K562 (cell line): ENCODE data around the gene COMP. TPM values are rescaled to one million over a fixed set of nuclear protein-coding genes. Genes with fewer than 3 reads are reported as not detected.
A peak's percentile ranks its signal among the peaks of the same experiment; 100 is the strongest.

Source experiments
- ARID3B ChIP-seq: fragments of 250-450 bp; sonication (Bioruptor Pico); IDR thresholded peaks from 2 replicates; pipeline ENCODE4 v1.4.0; 2020; ENCODE audit warnings: borderline replicate concordance
- ERF ChIP-seq: fragments of 450-650 bp; formaldehyde crosslinking; IDR thresholded peaks from 2 replicates; pipeline ENCODE4 v1.4.0; 2020; ENCODE audit warnings: mild to moderate bottlenecking, mixed read lengths
- HDAC3 ChIP-seq: fragments of 450-650 bp; IDR thresholded peaks from 2 replicates; pipeline ENCODE4 v1.6.1; 2018; ENCODE audit warnings: borderline replicate concordance, mild to moderate bottlenecking, moderate library complexity; ENCODE audit not compliant: partially characterized antibody
- NCOA6 ChIP-seq: fragments of 450-650 bp; IDR thresholded peaks from 2 replicates; pipeline ENCODE4 v1.6.1; 2017; ENCODE audit warnings: mild to moderate bottlenecking
- NFIC ChIP-seq: fragments of 450-650 bp; IDR thresholded peaks from 2 replicates; pipeline ENCODE4 v1.6.1; 2017; ENCODE audit warnings: mild to moderate bottlenecking, inconsistent platforms
- NR2F6 ChIP-seq: fragments of 450-650 bp; formaldehyde crosslinking; IDR thresholded peaks from 2 replicates; pipeline ENCODE4 v1.4.0; 2020; ENCODE audit warnings: mild to moderate bottlenecking
- PBX2 ChIP-seq, 2 experiments: IDR thresholded peaks in 1 of 2; conservative IDR thresholded peaks in 1 of 2; 2 replicates each; pipeline ENCODE4 v1.6.1; 2016; ENCODE audit warnings: low read depth in 2 of 2, mild to moderate bottlenecking in 1 of 2, missing compliant biosample characterization in 1 of 2, missing genetic modification characterization in 1 of 2, moderate library complexity in 1 of 2
- TGIF2 ChIP-seq: sonication (generic); formaldehyde crosslinking; IDR thresholded peaks from 2 replicates; pipeline ENCODE4 v1.8.1; 2022; ENCODE audit warnings: mild to moderate bottlenecking, missing genetic modification reagents, moderate library complexity
- ZBTB43 ChIP-seq: sonication (generic); formaldehyde crosslinking; IDR thresholded peaks from 2 replicates; pipeline ENCODE4 v1.8.0; 2023; ENCODE audit warnings: mild to moderate bottlenecking, missing genetic modification reagents
- ZFP36 ChIP-seq: fragments of 150-350 bp; IDR thresholded peaks from 2 replicates; pipeline ENCODE4 v1.6.1; 2018; ENCODE audit warnings: low read length, low read depth; ENCODE audit not compliant: partially characterized antibody
- ZNF133 ChIP-seq: fragments of 250-450 bp; sonication (Bioruptor Pico); IDR thresholded peaks from 2 replicates; pipeline ENCODE4 v1.4.0; 2020; ENCODE audit warnings: mild to moderate bottlenecking
- ZNF436 ChIP-seq: fragments of 250-450, 450-650 bp; sonication (Bioruptor Pico); formaldehyde crosslinking; IDR thresholded peaks from 2 replicates; pipeline ENCODE4 v1.7.0; 2020; ENCODE audit warnings: mild to moderate bottlenecking
- polyA plus RNA-seq, 8 experiments: library from polyadenylated mRNA; depleted of rRNA in 4 of 8; stranded (reverse) in 5 of 8; unstranded in 3 of 8; fragments of >200 nt; fragmentation: Nextera tagmentation in 2 of 8; fragmentation: Illumina TruSeq in 1 of 8; extraction: Ambion mirVana in 2 of 8; extraction: Trizol in 1 of 8; gene quantifications; 2 replicates each; pipeline versions ENCODE4 v1.2.1 to v1.2.3, GENCODE V29; 2011 to 2014; ENCODE audit warnings: inconsistent platforms in 1 of 8, missing spikeins in 1 of 8
- total RNA-seq, 7 experiments: library from RNA; depleted of rRNA in 6 of 7; stranded (reverse); fragments of >200 nt in 6 of 7; fragmentation: Illumina TruSeq in 2 of 7; extraction: Trizol in 2 of 7; gene quantifications; 2 replicates each; pipeline versions ENCODE4 v1.2.1 to v1.2.3, GENCODE V29; 2011 to 2021; ENCODE audit warnings: low replicate concordance in 1 of 7

The COMP gene
- total and polyA plus RNA-seq, 9 of the 15 experiments (the other 6 are each of a cell fraction or from before 2014, with no cell fraction given) = 0.07 TPM; not detected in 8

- peak; percentile 36 for TF ChIP-seq NFIC
- peak; percentile 62 for TF ChIP-seq ZFP36
- TF ChIP-seq ARID3B (CRISPR knock-in tag) = no peak
- TF ChIP-seq ZNF436 (CRISPR knock-in tag) = no peak
- TF ChIP-seq PBX2 (CRISPR knock-in tag; IDR thresholded peaks at IDR 0.05; ENCODE audit: low read depth) = no peak
- TF ChIP-seq PBX2 (tag; conservative IDR thresholded peaks at IDR 0.05; ENCODE audit: low read depth) = no peak
- TF ChIP-seq NCOA6 = no peak
- no peak for TF ChIP-seq NR2F6
- TF ChIP-seq ERF (CRISPR knock-in tag) = no peak
- TF ChIP-seq ZNF133 (CRISPR knock-in tag) = no peak
- TF ChIP-seq ZBTB43 (CRISPR knock-in tag) = no peak
- no peak for TF ChIP-seq TGIF2
- TF ChIP-seq HDAC3 = no peak
These were observed 5.1 kb upstream of the COMP start (continued) for GRCh38 chr19:18796239-18796638.
